Activated naive CD4-positive, alpha-beta T cell treated with anti-CD3 and anti-CD28 coated beads, Interleukin-2, amount 50 U/mL, for 24 hours (primary cell): ENCODE data around the gene HDHD5.
"Not testable (repeated sequence)": the region's sequence is repeated elsewhere in the genome, so short reads cannot be mapped to it uniquely, and the experiment has no call there.

ENCODE experiments used
- H3K27ac Mint-ChIP-seq: one replicate; pipeline ENCODE4 v1.8.0; 2021; ENCODE audit warnings: mild to moderate bottlenecking, mixed read lengths
- H3K27me3 Mint-ChIP-seq: one replicate; pipeline ENCODE4 v1.8.0; 2021; ENCODE audit warnings: mixed read lengths
- H3K36me3 Mint-ChIP-seq: one replicate; pipeline ENCODE4 v1.8.0; 2021; ENCODE audit warnings: mixed read lengths
- H3K4me1 Mint-ChIP-seq: one replicate; pipeline ENCODE4 v1.8.0; 2021; ENCODE audit warnings: mixed read lengths
- H3K4me3 Mint-ChIP-seq: one replicate; pipeline ENCODE4 v1.8.0; 2021; ENCODE audit warnings: mild to moderate bottlenecking, mixed read lengths
- H3K9me3 Mint-ChIP-seq: one replicate; pipeline ENCODE4 v1.8.0; 2021; ENCODE audit warnings: mixed read lengths

Gene HDHD5

DNA sequence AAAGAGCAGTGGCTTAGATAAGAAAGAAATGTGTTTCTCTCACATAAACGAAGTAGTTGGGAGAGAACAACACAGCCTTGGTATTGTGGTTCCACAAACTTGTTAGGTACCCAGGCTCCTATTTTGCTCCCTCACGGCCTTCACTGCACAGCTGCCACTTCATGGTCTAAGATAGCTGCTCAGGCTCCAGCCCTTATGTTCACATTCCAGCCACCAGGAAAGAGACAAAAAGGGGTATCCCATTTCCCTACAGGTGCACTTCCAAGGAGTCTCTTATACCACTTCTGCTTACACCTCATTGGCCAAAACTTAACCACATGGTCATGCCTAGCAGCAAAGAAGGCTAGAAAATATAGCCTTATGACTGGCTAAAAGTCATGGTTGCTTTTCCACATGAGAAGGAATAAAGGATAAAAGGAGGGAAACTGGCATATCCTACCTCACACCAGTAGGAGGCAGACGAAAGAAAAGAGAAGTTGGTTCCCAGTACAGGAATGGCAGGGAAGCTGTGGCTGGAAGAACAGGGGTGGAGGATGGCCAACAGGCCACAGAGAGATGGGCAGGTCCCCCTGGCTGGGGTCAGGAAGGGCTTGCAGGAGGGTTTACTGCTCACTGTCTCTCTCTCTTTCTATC lies 5.4 kb upstream of the HDHD5 start:
- Mint-ChIP-seq H3K27me3 (no peaks in the 10 kb centered on the region), H3K27ac (no peak overlapping the region), H3K4me1 (peaks cover 6% of the 10 kb centered on the region), H3K4me3 (no peak overlapping the region), H3K9me3 (no peaks in the 10 kb centered on the region), H3K36me3 (no peaks in the 10 kb centered on the region)

DNA sequence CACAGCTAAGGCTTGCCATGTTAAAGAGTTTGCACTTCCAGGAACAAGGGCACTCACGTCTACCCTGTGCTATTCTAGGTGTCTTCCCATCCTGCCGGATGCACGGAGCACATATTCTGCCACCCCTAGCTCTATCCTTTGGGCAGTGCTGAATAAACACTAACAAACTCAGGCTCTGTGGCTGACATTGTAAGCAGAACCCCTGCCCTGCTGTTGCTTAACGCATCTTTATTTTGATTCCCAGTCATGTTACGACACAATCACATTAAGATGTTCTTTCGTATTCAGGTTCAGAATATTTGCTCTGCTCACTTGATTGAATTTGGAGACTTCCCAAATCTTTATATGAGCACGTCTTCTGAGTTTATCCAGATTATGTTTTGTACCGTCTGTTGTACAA lies 3.7 kb upstream of the HDHD5 start:
- Mint-ChIP-seq H3K4me3 (no peak overlapping the region), H3K27me3 (no peaks in the 10 kb centered on the region), H3K36me3 (no peaks in the 10 kb centered on the region), H3K4me1 (peaks cover 8% of the 10 kb centered on the region), H3K27ac (no peak overlapping the region), H3K9me3 (no peaks in the 10 kb centered on the region)

DNA sequence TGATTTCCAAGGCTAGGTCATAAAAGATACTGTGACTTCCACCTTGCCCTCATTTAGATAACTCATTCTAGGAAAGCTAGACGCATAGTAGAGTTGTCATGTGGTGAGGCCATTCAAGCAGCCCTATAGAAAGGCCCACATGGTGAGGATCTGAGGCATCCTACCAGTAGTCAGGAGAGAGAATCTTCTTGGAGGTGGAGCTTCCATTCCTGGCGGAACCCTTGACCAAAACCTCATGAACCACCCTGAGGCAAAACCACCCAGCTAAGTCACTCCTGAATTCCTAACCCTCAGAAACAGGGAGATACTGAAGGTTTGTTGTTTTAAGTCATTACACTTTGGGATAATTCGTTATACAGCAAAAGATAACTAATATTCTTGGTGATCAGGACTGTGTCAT lies 2.9 kb upstream of the HDHD5 start:
- Mint-ChIP-seq H3K27me3 (no peaks in the 10 kb centered on the region), H3K4me1 (peaks cover 12% of the 10 kb centered on the region), H3K4me3 (no peak overlapping the region), H3K36me3 (no peaks in the 10 kb centered on the region), H3K27ac (no peak overlapping the region), H3K9me3 (no peaks in the 10 kb centered on the region)

DNA sequence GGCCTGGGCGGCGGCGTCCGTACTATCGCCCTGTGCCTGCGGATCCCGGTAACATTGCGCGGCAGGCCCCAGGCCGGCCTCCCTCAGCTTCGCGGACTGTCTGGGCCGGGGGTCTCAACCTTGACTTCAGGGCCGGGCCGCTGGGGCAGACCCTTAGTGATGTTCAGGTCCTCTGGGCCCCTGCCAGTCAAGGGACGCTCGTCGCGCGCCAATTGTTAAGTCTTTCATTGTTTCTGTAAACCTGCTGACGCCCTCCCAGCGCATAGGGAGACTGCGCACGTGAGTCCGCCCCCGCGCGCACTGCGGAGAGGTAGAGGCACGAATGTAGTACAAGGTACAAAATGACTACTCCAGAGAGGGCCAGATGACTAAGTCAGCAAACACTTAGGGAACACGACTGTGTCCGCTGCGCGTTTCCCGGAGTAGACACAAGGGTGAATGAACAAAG lies 451 bp upstream of the HDHD5 start:
- no peaks in the 10 kb centered on the region for H3K27me3 Mint-ChIP-seq
- H3K9me3 Mint-ChIP-seq: no peaks in the 10 kb centered on the region
- peak overlapping the region; percentile 89 for H3K27ac Mint-ChIP-seq
- peaks cover 29% of the 10 kb centered on the region for H3K4me1 Mint-ChIP-seq
- peaks cover 4% of the 10 kb centered on the region for H3K36me3 Mint-ChIP-seq
- peak overlapping the region; percentile 89 for H3K4me3 Mint-ChIP-seq

DNA sequence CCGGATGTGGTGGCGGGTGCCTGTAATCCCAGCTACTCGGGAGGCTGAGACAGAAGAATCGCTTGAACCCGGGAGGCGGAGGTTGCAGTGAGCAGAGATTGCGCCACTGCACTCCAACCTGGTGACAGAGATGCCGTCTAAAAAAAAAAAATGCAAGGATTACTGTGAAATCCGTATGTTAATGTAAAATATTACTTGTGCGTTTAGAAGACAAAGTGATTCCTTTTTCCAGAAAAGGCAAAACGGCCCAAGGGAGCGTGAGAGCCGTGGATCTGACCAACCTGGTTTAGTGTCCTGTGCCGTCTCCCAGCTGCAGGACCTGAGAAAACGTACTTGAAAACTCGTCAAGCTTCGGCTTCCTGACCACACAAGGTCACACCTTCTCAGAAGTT lies 905 bp downstream of the HDHD5 start:
- no peaks in the 10 kb centered on the region for H3K9me3 Mint-ChIP-seq
- H3K27me3 Mint-ChIP-seq: no peaks in the 10 kb centered on the region
- H3K36me3 Mint-ChIP-seq: peaks cover 4% of the 10 kb centered on the region
- H3K27ac Mint-ChIP-seq: peak overlapping the region; percentile 17
- peaks cover 34% of the 10 kb centered on the region for H3K4me1 Mint-ChIP-seq
- H3K4me3 Mint-ChIP-seq: peak overlapping the region; percentile 89

GRCh38 chr22:17157714-17158113 lies 1.4 kb downstream of the HDHD5 start:
- Mint-ChIP-seq H3K36me3 (peaks cover 4% of the 10 kb centered on the region), H3K4me1 (peaks cover 36% of the 10 kb centered on the region), H3K27ac (peak overlapping the region; percentile 8)

GRCh38 chr22:17155941-17156340 lies 3.1 kb downstream of the HDHD5 start:
- Mint-ChIP-seq H3K9me3 (no peaks in the 10 kb centered on the region), H3K27me3 (no peaks in the 10 kb centered on the region), H3K27ac (no peak overlapping the region), H3K4me1 (peaks cover 44% of the 10 kb centered on the region), H3K4me3 (peak overlapping the region; percentile 73), H3K36me3 (peaks cover 9% of the 10 kb centered on the region)

More at GRCh38 chr22:17157714-17158113, 1.4 kb downstream of the HDHD5 start:
- no peaks in the 10 kb centered on the region for H3K27me3 Mint-ChIP-seq
- no peaks in the 10 kb centered on the region for H3K9me3 Mint-ChIP-seq
- H3K4me3 Mint-ChIP-seq: peak overlapping the region; percentile 89

DNA sequence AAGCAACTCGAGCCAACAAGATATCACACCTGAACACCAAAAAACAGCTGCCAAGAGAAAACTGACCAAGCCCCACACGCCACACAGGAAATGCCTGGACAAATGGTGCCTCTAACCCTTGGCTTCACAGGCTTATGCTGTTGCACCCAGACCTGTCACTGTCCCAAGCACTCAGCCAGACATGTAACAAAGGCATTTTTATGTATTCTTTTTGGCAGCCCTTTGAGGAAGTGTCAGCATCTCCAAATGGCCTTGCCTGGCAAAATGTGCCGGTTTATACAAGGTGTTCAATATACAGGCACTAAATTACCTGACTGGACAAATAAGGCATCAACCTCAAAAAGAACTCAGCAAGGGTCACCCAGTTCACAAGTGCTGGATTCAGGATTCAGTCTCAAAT lies 6.1 kb downstream of the HDHD5 start:
- H3K27ac Mint-ChIP-seq: no peak overlapping the region
- H3K4me1 Mint-ChIP-seq: peaks cover 43% of the 10 kb centered on the region

GRCh38 chr22:17152340-17152739 lies 6.7 kb downstream of the HDHD5 start:
- H3K36me3 Mint-ChIP-seq: peaks cover 13% of the 10 kb centered on the region
- H3K4me3 Mint-ChIP-seq: no peak overlapping the region
- peaks cover 41% of the 10 kb centered on the region for H3K4me1 Mint-ChIP-seq
- H3K9me3 Mint-ChIP-seq: no peaks in the 10 kb centered on the region
- H3K27me3 Mint-ChIP-seq: no peaks in the 10 kb centered on the region
- H3K27ac Mint-ChIP-seq: no peak overlapping the region

More for the DNA sequence above, 6.1 kb downstream of the HDHD5 start:
- H3K27me3 Mint-ChIP-seq: no peaks in the 10 kb centered on the region
- H3K4me3 Mint-ChIP-seq: no peak overlapping the region
- H3K36me3 Mint-ChIP-seq: peaks cover 9% of the 10 kb centered on the region
- no peaks in the 10 kb centered on the region for H3K9me3 Mint-ChIP-seq

DNA sequence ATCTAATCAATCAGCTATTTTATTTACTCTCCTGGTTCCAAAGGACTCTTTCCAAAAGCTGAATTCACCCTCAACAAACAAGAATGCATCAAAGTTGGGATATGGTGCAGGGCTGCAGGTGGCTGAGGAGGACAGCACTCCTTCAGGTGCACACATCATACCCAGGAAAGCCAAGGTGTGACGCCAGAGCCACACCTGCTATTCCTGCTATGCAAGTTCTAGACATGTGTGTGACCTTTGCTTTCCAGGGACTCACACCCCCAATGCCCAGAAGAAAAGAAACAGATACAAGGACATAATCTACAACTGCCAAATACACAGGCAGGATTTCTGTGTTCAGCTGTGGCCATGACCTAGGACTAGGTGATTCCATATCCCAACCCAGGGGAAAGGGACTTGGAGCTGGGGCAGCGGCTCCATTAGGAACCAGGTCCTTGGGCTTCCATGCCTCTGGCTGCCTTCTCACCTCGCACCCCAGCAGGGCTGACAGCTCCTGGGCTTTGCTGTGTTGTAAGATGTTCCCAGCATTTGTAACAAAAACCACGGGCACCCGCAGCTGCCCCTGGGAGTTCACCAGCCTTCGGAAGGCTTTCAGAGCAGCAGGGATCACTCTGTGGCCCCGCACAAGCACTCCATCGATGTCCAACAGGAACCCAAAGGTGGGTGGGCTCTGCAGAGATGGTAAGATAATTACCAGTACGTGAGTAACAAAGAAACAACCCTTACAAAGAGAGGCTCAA lies 9.8 kb downstream of the HDHD5 start:
- Mint-ChIP-seq H3K9me3 (no peaks in the 10 kb centered on the region), H3K27me3 (no peaks in the 10 kb centered on the region), H3K4me3 (no peak overlapping the region), H3K4me1 (peaks cover 23% of the 10 kb centered on the region), H3K27ac (no peak overlapping the region), H3K36me3 (peaks cover 8% of the 10 kb centered on the region)

DNA sequence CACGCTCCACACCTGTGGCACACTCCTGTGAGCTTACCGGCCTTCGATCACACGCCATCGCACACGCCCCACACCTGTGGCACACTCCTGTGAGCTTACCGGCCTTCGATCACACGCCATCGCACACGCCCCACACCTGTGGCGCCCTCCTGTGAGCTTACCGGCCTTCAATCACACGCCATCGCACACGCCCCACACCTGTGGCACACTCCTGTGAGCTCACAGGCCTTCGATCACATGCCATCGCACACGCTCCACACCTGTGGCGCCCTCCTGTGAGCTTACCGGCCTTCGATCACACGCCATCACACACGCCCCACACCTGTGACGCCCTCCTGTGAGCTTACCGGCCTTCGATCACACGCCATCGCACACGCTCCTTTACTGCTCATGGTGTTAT lies 11.6 kb downstream of the HDHD5 start:
- not testable (repeated sequence) for H3K27me3 Mint-ChIP-seq, H3K9me3 Mint-ChIP-seq, H3K4me3 Mint-ChIP-seq
- H3K27ac Mint-ChIP-seq: peak overlapping the region; percentile 62
- peaks cover 16% of the 10 kb centered on the region for H3K4me1 Mint-ChIP-seq
- H3K36me3 Mint-ChIP-seq: peaks cover 10% of the 10 kb centered on the region

- Mint-ChIP-seq H3K27me3 (no peaks in the 10 kb centered on the region), H3K36me3 (peaks cover 12% of the 10 kb centered on the region), H3K27ac (no peak overlapping the region), H3K9me3 (no peaks in the 10 kb centered on the region), H3K4me1 (peaks cover 4% of the 10 kb centered on the region), H3K4me3 (no peak overlapping the region)
These were observed 13.9 kb downstream of the HDHD5 start for GRCh38 chr22:17145021-17145680.

GRCh38 chr22:17143826-17144225 lies 15.3 kb downstream of the HDHD5 start:
- Mint-ChIP-seq H3K27ac (no peak overlapping the region), H3K27me3 (no peaks in the 10 kb centered on the region), H3K4me3 (no peak overlapping the region), H3K9me3 (no peaks in the 10 kb centered on the region), H3K36me3 (peaks cover 12% of the 10 kb centered on the region), H3K4me1 (peaks cover 4% of the 10 kb centered on the region)

DNA sequence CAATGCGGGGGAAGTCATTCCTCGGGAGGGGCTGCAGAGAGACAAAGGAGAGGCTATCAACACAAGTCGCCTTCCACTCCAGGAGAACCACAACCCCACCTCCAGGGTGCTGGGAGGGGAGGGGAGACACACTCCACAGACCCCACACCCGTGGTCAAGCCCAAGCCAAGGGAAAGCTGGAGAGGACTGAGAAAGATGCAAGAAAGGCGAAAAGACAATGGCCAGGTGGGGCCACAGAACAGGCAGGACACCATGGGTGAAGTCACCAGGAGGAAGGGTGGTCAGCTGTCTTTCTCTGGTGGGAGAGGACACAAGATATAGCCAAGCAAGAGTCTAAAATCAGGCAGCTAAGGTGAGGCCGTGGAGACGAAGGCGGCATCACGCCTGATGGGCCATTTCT lies 16.0 kb downstream of the HDHD5 start:
- Mint-ChIP-seq H3K9me3 (no peaks in the 10 kb centered on the region), H3K27ac (no peak overlapping the region), H3K27me3 (no peaks in the 10 kb centered on the region), H3K4me3 (no peak overlapping the region), H3K36me3 (peaks cover 14% of the 10 kb centered on the region), H3K4me1 (peaks cover 4% of the 10 kb centered on the region)

- H3K9me3 Mint-ChIP-seq: no peaks in the 10 kb centered on the region
- H3K27me3 Mint-ChIP-seq: no peaks in the 10 kb centered on the region
- peaks cover 12% of the 10 kb centered on the region for H3K36me3 Mint-ChIP-seq
- no peak overlapping the region for H3K27ac Mint-ChIP-seq
- H3K4me1 Mint-ChIP-seq: no peaks in the 10 kb centered on the region
- no peak overlapping the region for H3K4me3 Mint-ChIP-seq
These were observed 18.0 kb downstream of the HDHD5 start for GRCh38 chr22:17140826-17141766.
